ENCODE results near the gene GRIK4. TPM values are rescaled to one million over a fixed set of nuclear protein-coding genes. Genes with fewer than 3 reads are reported as not detected.
A peak's percentile ranks its signal among the peaks of the same experiment; 100 is the strongest.
"Not testable (repeated sequence)": the region's sequence is repeated elsewhere in the genome, so short reads cannot be mapped to it uniquely, and the experiment has no call there.

GRIK4 gene
- total RNA-seq, 1 donor from 2014 or later: under 0.01 TPM

DNA sequence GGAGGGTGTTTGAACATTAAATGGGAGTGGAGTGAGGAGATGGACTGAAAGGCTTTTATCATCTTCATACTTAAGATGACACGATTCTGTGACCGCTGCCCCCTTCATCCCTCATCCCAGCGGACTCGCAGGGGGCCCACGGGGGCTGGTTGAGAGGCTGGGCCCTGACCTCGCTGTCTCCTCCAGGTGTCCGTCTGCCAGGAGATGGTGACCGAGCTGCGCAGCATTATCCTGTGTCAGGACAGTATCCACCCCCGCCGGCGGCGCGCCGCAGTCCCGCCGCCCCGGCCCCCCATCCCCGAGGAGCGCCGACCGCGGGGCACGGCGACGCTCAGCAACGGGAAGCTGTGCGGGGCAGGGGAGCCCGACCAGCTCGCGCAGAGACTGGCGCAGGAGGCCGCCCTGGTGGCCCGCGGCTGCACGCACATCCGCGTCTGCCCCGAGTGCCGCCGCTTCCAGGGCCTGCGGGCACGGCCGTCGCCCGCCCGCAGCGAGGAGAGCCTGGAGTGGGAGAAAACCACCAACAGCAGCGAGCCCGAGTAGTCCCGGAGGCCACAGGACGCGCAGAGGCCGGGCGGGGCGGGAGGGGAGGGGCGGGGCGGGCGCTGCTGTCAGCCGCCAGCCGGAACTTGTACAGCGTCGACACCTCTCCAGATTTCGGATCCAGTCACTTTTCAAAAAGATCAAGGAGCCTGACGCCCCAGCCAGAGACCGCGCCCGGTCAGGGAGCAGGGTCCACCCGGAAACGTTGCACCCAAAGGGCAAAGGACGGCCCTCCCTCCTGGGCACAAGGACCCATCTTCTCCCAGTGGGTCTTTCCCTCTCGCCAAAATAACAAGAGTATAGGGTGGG is 474.4 kb downstream of the GRIK4 start:
- peak; percentile 54 to 55 for DNase-seq (ENCODE audit: low read depth in 2 of 2)

GRCh38 chr11:120988603-120989002 is 477.1 kb downstream of the GRIK4 start:
- DNase-seq (ENCODE audit: low read depth in 2 of 2): no peak

DNA sequence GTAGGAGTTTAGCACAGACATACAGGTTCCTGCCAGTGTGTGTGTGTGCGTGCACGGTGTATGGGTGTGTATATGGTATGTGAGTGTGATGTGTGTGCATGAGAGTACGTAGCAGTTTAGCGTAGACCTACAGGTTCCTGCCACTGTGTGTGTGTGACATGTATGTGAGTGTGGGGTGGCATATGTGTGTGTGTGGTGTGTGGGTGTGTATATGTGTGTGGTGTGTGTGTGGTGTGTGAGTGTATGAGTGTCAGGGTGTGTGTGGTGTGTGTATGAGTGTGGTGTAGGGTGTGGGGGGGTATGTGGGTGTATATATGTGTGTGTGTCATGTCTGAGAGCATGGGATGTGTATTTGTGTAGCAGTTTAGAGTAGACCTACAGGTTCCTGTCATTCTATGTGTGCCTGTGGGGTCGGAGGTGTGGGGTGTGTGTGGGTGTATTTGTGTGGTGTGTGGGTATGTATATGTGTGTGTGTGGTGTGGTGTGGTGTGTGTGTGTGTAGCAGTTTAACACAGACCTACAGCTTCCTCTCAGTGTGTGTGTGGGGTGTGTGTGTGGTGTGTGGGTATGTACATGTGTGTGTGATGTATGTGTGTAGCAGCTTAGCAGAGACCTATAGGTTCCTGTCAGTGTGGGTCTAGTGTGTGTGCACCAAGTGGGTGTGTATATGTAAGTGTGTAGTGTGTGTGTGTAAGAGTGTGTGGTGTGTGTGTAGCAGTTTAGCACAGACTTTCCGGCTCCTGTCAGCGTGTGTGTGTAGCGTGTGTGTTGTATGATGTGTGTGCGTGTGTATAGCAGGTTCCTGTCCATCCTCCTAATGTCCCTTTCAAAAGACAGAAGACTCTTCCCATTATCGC is 480.5 kb downstream of the GRIK4 start:
- no peak for DNase-seq (ENCODE audit: low read depth in 2 of 2)

DNA sequence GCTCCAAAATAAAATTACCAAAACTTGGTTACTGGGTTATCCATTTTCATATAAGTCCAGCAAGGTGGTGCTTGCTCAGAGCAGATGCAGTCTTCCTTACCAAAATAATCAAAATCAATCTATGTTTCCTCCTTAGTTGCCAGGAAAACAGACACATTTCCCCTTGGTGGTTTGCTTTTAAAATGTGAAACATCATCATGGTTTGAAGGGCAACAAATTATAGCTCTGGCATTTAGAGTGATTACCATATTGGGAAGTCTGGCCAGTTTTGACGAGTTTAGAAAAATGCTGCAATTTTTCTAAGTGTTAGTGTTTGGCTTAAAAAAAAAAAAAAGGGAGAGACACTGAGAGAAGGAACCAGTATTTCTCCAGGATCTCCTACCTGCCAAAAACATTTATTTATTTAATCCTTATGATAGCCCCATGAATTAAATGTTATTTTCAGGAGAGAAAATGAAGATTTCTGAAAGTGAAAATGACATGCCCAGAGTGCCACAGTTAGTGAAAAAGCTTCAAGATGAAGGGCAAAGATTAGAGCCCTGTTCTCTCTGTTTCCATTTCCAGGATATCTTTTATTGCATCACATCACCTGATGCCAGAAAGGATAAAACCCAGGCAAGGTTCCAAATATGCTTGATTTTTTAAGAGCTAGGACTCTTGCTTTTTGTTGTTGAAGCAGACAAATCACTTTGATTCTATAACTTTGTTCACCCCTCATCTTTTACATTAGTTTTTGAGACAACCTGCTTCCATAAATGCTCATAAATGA is 482.7 kb downstream of the GRIK4 start:
- no peak for DNase-seq (ENCODE audit: low read depth in 2 of 2)

- no peak for DNase-seq (ENCODE audit: low read depth in 2 of 2)
Measured at GRCh38 chr11:120995184-120995583, 483.6 kb downstream of the GRIK4 start.

GRCh38 chr11:120996973-120997372 is 485.4 kb downstream of the GRIK4 start:
- no peak for DNase-seq (ENCODE audit: low read depth in 2 of 2)

DNA sequence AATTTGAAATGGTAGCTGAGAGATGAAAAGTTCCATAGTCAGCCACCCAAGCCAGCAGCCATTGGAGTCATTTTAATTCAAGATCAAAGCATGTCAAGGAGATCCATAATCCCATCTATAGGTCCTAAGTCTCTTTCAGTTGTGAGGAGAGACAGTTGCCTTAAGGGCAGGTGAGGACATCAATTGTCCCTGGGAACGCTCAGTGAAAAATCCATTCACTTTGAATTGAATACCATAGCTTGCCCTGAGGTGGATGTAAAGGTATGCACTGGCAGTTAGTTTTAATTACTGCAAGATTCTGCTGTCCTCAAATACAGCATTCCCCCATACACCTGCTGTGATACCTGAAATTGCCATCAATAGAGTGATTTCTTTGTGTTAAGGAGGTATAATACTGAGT is 487.0 kb downstream of the GRIK4 start:
- no peak for DNase-seq (ENCODE audit: low read depth in 2 of 2)

- DNase-seq (ENCODE audit: low read depth in 2 of 2): no peak
Measured at GRCh38 chr11:121004206-121004840, 492.8 kb downstream of the GRIK4 start.

DNA sequence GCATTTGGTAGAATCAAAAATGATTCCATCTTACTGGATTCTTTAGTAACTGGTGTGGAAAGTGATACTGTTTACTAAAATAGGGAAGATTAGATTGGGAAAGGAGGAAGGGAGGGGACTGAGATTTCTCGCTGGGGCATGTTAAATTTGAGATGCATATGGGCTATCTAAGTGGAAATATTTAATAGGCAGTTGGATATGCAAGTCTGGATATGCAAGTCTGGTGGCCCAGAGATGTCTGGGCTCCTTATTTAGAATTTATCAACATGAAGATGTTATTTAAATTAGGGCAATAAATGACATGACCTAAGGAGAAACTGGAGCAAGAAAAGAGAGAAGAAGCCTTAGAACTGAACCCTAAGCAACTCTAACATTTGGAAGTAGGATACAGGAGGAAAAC is 495.4 kb downstream of the GRIK4 start:
- DNase-seq (ENCODE audit: low read depth in 2 of 2): no peak

GRCh38 chr11:121008551-121008950 is 497.0 kb downstream of the GRIK4 start:
- DNase-seq (ENCODE audit: low read depth in 2 of 2): no peak

DNA sequence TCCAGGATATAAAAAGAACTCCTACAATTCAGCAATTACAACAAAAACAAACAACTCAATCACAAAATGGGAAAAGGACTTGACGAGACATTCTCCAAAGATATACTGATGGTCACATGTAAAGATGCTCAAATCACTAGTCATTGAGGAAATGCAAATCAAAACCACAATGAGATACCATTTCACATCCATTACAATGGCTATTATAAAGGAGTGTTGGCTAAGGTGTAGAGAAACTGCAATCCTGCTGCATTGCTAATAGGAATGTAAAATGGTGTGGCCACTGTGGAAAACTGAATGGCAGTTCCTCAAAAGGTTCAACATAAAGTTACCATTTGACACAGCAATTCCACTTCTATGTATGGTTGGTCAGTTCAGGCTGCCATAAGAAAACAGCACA is 500.5 kb downstream of the GRIK4 start:
- no peak for DNase-seq (ENCODE audit: low read depth in 2 of 2)

DNA sequence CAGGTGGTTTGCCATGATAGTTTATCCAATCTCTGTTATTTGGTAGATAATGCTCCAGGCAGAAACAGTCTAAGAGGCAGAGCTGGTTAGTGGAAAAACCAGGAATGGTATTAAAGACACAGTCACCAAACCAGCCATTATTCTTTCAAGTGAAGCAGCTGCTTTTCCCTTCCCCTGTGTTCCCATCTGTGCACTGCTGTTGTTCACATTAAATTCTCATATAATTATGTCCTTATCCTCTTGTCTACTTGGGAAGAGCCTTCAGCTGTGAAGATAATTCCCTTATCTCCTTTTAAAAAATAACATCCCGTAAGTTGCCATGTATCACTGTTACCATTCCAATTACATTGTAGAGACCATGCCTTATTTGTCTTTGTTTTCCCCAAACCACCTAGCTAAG is 507.2 kb downstream of the GRIK4 start:
- DNase-seq (ENCODE audit: low read depth in 2 of 2): no peak

- not testable (repeated sequence) for DNase-seq (ENCODE audit: low read depth in 2 of 2)
Measured at GRCh38 chr11:121021718-121022117, 510.2 kb downstream of the GRIK4 start.

- DNase-seq (ENCODE audit: low read depth in 2 of 2): peak; percentile 82 to 96
Measured at GRCh38 chr11:121023848-121024751, 512.6 kb downstream of the GRIK4 start, which contains the start of gene TBCEL. TSS of gene TBCEL (plus strand) at chr11:121024102. CDS start at chr11:121045691, 21,589 bp downstream.

DNA sequence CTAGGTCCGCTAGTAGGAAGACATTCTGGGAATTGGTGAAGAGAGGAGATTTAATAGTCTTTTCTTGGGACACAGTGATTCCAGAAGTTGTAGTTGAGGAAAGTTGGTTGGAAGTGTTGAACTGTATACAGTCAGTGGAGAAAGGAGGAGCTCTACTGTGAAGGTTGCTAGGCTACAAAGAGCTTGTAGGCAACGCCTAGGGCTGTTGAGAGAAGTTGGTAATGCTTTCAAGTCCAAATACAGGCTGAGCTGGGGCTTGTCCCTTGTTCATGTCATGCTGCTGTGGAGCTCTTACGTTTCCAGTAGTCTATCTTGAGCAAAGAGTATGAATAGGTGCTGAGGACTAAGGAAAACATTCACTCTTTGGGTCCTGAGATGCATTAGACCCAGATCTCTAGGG is 513.4 kb downstream of the GRIK4 start:
- peak in 1 of 2 donors; percentile 15 for DNase-seq (ENCODE audit: low read depth in 2 of 2)

GRCh38 chr11:121029153-121029552 is 517.6 kb downstream of the GRIK4 start:
- DNase-seq (ENCODE audit: low read depth in 2 of 2): no peak

DNA sequence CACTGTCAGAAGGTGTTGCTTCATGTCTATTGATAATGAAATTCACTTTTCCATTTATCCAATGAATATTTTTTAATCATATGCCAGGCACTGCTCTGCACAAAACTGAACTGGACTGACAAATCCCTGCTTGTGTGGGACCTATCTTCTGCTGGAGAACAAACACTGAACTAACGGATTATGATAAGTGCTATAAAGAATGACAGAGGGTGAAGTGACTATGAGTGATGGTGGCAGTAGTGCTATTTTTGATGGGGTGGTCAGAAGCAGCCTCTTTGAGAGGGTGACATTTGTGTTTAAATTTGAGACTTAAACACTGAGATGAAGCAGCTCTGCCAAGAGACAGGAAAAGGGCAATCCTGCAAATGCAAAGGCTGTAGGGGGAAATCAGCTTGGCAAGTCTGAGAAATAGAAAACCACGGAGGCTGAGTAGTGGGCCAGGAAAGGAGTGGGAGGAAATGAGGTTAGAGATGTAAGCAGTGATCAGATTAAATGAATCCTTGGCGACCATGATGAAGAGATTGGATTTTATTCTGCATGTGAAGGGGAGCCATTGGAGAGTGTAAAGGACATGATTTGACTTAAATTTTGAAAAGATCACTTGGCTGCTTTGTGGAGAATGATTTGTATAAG is 518.4 kb downstream of the GRIK4 start:
- no peak for DNase-seq (ENCODE audit: low read depth in 2 of 2)

DNA sequence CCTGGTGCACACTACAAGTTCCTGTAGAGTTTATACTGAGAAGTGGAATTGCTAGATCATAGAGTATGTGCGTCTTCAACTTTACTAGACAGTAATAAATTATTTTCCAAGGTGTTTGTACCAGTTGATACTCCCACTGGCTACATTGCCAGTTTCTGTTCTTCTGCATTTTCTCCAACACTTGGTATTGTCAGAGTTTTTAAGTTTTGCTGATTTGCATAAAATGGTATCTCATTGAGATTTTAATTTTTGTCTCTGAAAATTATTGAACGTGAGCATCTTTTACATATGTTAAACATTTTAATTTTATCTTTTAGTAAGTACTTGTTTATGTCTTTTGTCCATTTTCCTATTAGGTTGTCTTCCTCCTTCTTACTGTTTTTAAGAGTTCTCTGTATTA is 519.6 kb downstream of the GRIK4 start:
- DNase-seq (ENCODE audit: low read depth in 2 of 2): no peak

GRCh38 chr11:121031648-121032047 is 520.1 kb downstream of the GRIK4 start:
- DNase-seq (ENCODE audit: low read depth in 2 of 2): not testable (repeated sequence)

- peak in 1 of 2 donors; percentile 10 for DNase-seq (ENCODE audit: low read depth in 2 of 2)
Measured at GRCh38 chr11:121032546-121032945, 521.0 kb downstream of the GRIK4 start.

Measured in lung microvascular endothelial cell (primary cell).